Measurements from ENCODE around the gene IGFL2.

DNA sequence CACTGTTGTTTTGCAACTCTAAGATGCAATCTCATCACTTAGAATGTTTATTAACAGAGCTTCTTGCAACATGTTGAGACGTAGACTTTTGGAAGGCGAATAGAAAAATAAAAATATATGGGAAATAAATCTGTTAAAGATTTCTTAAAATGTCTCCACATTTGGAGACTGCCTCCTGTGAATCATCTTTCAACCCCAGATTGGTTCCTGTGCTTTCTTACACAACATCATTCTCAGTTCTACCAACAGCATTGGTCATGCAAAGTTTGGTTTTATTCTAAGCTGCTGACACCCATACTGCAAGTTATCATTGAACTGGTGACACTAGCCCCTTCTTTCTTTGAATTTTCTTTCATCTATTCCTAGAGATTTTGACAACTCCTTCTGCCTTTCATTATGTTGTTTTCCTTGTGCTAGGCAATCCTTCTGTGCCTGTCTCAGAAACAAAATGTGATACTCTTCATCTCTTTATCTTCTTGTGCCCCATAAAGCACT lies 21.9 kb upstream of the IGFL2 start:
- no peak for TF ChIP-seq CTCF (IDR thresholded peaks at IDR 0.05)
- no peak for TF ChIP-seq POLR2A (IDR thresholded peaks at IDR 0.05)
